ENCODE measurements around the gene CCDC178.

Gene CCDC178

DNA sequence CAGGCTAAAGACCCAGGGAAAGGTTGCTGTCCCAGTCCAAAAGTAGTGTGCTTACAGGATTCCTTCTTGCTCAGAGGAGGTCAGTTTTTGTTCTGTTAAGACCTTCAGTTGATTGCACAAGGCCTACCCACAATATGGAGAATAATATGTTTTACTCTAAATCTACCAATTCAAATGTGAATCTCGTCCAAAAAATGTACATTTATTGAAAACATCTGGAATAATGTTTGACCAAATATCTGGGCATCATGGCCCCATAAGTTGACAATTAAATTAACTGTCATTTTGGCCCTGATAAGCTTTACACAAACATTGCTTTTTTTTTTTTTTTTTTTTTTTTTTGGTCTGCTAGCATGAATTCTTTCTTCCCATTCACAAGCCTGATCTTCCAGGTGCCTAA is 109.8 kb downstream of the CCDC178 start:
- DNase-seq (ENCODE audit: extremely low spot score) = no peak
- ChIA-PET POLR2A (no interaction called here), CTCF (no interaction called here)
- TF ChIP-seq, protein P1, sequence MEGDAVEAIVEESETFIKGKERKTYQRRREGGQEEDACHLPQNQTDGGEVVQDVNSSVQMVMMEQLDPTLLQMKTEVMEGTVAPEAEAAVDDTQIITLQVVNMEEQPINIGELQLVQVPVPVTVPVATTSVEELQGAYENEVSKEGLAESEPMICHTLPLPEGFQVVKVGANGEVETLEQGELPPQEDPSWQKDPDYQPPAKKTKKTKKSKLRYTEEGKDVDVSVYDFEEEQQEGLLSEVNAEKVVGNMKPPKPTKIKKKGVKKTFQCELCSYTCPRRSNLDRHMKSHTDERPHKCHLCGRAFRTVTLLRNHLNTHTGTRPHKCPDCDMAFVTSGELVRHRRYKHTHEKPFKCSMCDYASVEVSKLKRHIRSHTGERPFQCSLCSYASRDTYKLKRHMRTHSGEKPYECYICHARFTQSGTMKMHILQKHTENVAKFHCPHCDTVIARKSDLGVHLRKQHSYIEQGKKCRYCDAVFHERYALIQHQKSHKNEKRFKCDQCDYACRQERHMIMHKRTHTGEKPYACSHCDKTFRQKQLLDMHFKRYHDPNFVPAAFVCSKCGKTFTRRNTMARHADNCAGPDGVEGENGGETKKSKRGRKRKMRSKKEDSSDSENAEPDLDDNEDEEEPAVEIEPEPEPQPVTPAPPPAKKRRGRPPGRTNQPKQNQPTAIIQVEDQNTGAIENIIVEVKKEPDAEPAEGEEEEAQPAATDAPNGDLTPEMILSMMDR (IDR thresholded peaks at IDR 0.05; ENCODE audit: control extremely low read depth, extremely low read depth, low read depth, missing control alignments) = no peak

DNA sequence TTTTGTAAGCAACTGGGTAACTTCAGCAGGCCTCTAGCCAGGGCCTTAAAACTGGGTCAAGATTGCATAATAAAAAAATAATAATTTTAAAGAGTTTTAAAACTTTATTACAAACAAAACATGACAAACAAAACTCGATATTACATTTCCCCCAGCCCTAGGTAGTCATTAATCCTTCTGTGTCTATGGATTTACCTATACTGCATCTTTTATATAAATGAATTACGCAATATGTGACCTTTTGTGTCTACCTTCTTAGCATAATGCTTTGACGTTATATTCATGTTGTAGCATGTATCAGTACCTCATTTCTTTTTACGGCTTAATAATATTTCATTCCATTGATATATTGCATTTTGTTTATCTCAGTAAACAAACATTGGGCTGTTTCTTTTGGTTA is 113.5 kb downstream of the CCDC178 start:
- no peak for DNase-seq (ENCODE audit: extremely low spot score)
- TF ChIP-seq, protein P1 (IDR thresholded peaks at IDR 0.05; ENCODE audit: control extremely low read depth, extremely low read depth, low read depth, missing control alignments) = no peak
- POLR2A ChIA-PET = no interaction called here
- CTCF ChIA-PET = no interaction called here

DNA sequence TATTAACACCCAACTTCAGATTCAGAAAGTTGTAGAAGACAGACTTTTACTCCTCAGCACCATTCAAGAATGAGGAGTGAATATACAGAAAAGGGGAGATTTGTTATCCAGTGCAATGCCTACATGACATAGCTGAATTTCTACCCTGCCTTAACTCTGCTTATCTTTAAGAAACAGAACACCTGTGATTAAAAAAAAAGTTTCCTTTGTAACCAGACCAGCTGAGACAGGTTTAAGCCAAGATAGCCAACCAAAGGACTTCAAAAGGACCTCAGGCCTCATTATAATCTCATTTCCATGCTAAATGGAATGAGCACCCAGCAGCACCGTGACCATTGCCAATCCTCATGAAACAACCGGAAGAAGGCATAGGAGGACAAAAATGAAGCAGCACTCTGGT is 122.9 kb downstream of the CCDC178 start:
- no peak for DNase-seq (ENCODE audit: extremely low spot score)
- TF ChIP-seq, protein P1 (IDR thresholded peaks at IDR 0.05; ENCODE audit: control extremely low read depth, extremely low read depth, low read depth, missing control alignments) = no peak
- POLR2A ChIA-PET = no interaction called here
- CTCF ChIA-PET = interaction anchor here (1.4 kb wide), 1 partner anchor 13 kb away, joined by 6 read pairs; no protein-coding TSS in a partner anchor

DNA sequence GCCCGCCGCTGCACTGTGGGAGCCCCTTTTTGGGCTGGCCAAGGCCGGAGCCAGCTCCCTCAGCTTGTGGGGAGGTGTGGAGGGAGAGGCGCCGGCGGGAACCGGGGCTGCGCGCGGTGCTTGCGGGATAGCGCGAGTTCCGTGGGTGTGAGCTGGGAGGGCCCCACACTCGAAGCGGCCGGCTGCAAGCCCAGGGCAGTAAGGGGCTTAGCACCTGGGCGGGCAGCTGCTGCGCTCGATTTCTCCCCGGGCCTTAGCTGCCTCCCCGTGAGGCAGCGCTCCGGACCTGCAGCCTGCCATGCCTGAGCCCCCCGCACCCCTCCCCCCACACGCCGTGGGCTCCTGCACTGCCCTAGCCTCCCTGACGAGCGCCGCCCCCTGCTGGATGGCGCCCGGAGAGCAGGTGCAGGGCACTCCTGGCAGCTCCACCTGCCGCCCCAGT is 124.4 kb downstream of the CCDC178 start:
- TF ChIP-seq, protein P1 (IDR thresholded peaks at IDR 0.05; ENCODE audit: control extremely low read depth, extremely low read depth, low read depth, missing control alignments) = no peak
- ChIA-PET CTCF (interaction anchor here (1.4 kb wide), 1 partner anchor 11 kb away, joined by 6 read pairs; no protein-coding TSS in a partner anchor), POLR2A (no interaction called here)
- DNase-seq (ENCODE audit: extremely low spot score) = no peak

DNA sequence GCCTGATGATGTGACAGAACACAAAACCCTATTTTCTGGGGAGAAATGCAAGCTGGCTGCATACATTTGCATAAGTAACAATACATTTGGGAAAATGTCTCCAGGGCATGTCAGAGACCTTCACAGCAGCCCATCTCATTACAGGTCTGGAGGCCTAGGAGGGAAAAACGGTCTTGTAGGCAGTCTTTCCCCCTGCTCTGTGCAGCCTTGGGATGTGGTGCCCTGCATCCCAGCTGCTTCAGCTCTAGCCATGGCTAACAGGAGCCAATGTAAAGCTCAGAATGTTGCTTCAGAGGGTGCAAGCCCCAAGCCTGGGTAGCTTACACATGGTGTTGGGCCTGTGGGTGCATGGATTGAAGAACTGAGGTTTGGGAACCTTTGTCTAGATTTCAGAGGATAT is 133.0 kb downstream of the CCDC178 start:
- CTCF ChIA-PET = no interaction called here
- TF ChIP-seq, protein P1 (IDR thresholded peaks at IDR 0.05; ENCODE audit: control extremely low read depth, extremely low read depth, low read depth, missing control alignments) = no peak
- POLR2A ChIA-PET = no interaction called here
- no peak for DNase-seq (ENCODE audit: extremely low spot score)

DNA sequence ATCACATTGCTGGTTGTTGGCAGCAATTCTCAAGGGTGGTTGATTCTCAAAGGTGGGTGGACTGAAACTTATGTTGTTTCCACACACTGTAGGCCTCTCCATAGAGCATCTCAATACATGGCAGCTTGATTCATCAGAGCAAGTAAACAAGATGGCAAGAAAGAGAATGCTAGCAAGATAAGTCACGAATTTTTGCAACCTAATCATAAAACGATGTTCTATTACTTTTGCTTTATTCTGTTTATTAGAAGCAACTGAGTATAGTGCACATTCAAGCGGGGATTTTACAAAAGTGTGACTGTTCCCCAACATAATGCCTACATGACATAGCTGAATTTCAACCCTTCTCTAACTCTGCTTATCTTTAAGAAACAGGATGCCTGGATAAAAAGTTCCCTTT is 136.2 kb downstream of the CCDC178 start:
- ChIA-PET POLR2A (no interaction called here), CTCF (interaction anchor here (2.2 to 2.3 kb wide), 2 partner anchors 13 to 72 kb away, joined by 5 to 6 read pairs; no protein-coding TSS in a partner anchor)
- DNase-seq (ENCODE audit: extremely low spot score) = no peak
- TF ChIP-seq, protein P1 (IDR thresholded peaks at IDR 0.05; ENCODE audit: control extremely low read depth, extremely low read depth, low read depth, missing control alignments) = no peak

DNA sequence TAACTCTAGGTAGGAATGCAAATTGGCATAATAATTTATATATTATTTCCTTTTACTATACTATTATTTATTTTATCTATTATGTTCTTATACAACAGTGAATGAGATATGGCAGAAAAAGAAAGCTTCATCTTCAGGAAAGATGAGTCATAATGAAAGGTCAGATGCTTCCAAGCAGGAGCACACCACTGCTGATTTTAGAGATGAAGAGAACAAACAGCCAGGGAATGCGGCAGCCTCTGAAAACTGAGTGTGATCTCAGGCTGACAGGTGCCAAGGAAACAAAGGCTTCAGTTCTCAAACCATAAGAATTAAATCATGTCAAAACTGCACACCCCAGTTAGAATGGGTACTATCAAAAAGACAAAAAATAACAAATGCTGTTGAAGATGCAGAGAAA is 149.0 kb downstream of the CCDC178 start:
- POLR2A ChIA-PET = no interaction called here
- DNase-seq (ENCODE audit: extremely low spot score) = no peak
- CTCF ChIA-PET = no interaction called here
- TF ChIP-seq, protein P1 (IDR thresholded peaks at IDR 0.05; ENCODE audit: control extremely low read depth, extremely low read depth, low read depth, missing control alignments) = no peak

Measured in GM10248 (cell line).